Neural cell (in vitro differentiated cells): ENCODE data around the gene GOT1. TPM values are rescaled to one million over a fixed set of nuclear protein-coding genes. Genes with fewer than 3 reads are reported as not detected.

ENCODE experiments used
- H2AFZ ChIP-seq: fragments of 200-600, 300-800 bp; sonication (generic), shearing (Covaris generic); 2 replicates; pipeline ENCODE4 v1.6.0; 2014; ENCODE audit warnings: low read depth, mild to moderate bottlenecking, antibody characterized with exemption, low read length, moderate library complexity
- H3F3A ChIP-seq: fragments of 200-600 bp; shearing (Covaris generic); 2 replicates; pipeline ENCODE4 v1.6.1; 2016; ENCODE audit warnings: mild to moderate bottlenecking, moderate library complexity, mixed read lengths, antibody characterized with exemption, low read length; ENCODE audit not compliant: insufficient read depth, poor library complexity, severe bottlenecking
- H3K27ac ChIP-seq: fragments of 200-600, 300-800 bp; sonication (generic), shearing (Covaris generic); 2 replicates; pipeline ENCODE4 v1.5.1; 2014; ENCODE audit warnings: mild to moderate bottlenecking, low read length, moderate library complexity
- H3K27me3 ChIP-seq: fragments of 300-800, 200-600 bp; sonication (generic), shearing (Covaris generic); 2 replicates; pipeline ENCODE4 v1.6.0; 2014; ENCODE audit warnings: mild to moderate bottlenecking, low read depth, low read length, moderate library complexity; ENCODE audit not compliant: insufficient read depth
- H3K36me3 ChIP-seq: fragments of 300-800, 200-600 bp; sonication (generic), shearing (Covaris generic); 2 replicates; pipeline ENCODE4 v1.5.1; 2014; ENCODE audit warnings: mild to moderate bottlenecking, antibody characterized with exemption, low read length, moderate library complexity; ENCODE audit not compliant: insufficient read depth
- H3K4me2 ChIP-seq: fragments of 300-800, 200-600 bp; sonication (generic), shearing (Covaris generic); 2 replicates; pipeline ENCODE4 v1.6.0; 2014; ENCODE audit warnings: mild to moderate bottlenecking, low read length
- H3K4me3 ChIP-seq: fragments of 300-800, 200-600 bp; sonication (generic), shearing (Covaris generic); 2 replicates; pipeline ENCODE4 v1.5.1; 2014; ENCODE audit warnings: mild to moderate bottlenecking, low read length, moderate library complexity
- H3K79me2 ChIP-seq: fragments of 200-600 bp; shearing (Covaris generic); replicated peaks from 2 replicates; pipeline ENCODE4 v1.6.0; 2014; ENCODE audit warnings: mild to moderate bottlenecking, low read length, moderate library complexity; ENCODE audit not compliant: insufficient read depth
- H3K9ac ChIP-seq: fragments of 300-800, 200-600 bp; sonication (generic), shearing (Covaris generic); 2 replicates; pipeline ENCODE4 v1.6.1; 2016; ENCODE audit warnings: mild to moderate bottlenecking, low read length, mixed read lengths
- H3K9me2 ChIP-seq: fragments of 200-600 bp; shearing (Covaris generic); 2 replicates; pipeline ENCODE4 v1.6.1; 2016; ENCODE audit warnings: mild to moderate bottlenecking, low read length, mixed read lengths; ENCODE audit not compliant: insufficient read depth
- H3K9me3 ChIP-seq: fragments of 200-600, 300-800 bp; sonication (generic), shearing (Covaris generic); 2 replicates; pipeline ENCODE4 v1.6.1; 2016; ENCODE audit warnings: mild to moderate bottlenecking, mixed run types, low read length, moderate library complexity, mixed read lengths
- H4K20me1 ChIP-seq: fragments of 200-600 bp; shearing (Covaris generic); 2 replicates; pipeline ENCODE4 v1.6.1; 2016; ENCODE audit warnings: mild to moderate bottlenecking, mixed run types; ENCODE audit not compliant: insufficient read depth
- CTCF ChIP-seq: fragments of 450-650 bp; IDR thresholded peaks from 2 replicates; pipeline ENCODE4 v1.5.1; 2014; ENCODE audit warnings: antibody characterized with exemption, mild to moderate bottlenecking, moderate library complexity; ENCODE audit not compliant: poor library complexity, severe bottlenecking
- EP300 ChIP-seq: fragments of 450-650 bp; conservative IDR thresholded peaks from 2 replicates; pipeline ENCODE4 v1.6.1; 2014; ENCODE audit warnings: antibody characterized with exemption, mild to moderate bottlenecking, moderate library complexity; ENCODE audit not compliant: poor library complexity, severe bottlenecking
- EZH2 ChIP-seq: fragments of 200-600, 300-800 bp; shearing (Covaris generic), sonication (generic); IDR thresholded peaks from 2 replicates; pipeline ENCODE4 v1.6.1; 2014; ENCODE audit warnings: antibody characterized with exemption, low read length, borderline replicate concordance, mild to moderate bottlenecking; ENCODE audit not compliant: insufficient read depth, poor library complexity, severe bottlenecking
- MXI1 ChIP-seq: fragments of 450-650 bp; conservative IDR thresholded peaks from 2 replicates; pipeline ENCODE4 v1.6.1; 2014; ENCODE audit warnings: antibody characterized with exemption, mild to moderate bottlenecking; ENCODE audit not compliant: poor library complexity, severe bottlenecking
- POLR2AphosphoS5 ChIP-seq: IDR thresholded peaks from 2 replicates; pipeline ENCODE4 v1.6.1; 2012
- RAD21 ChIP-seq: fragments of 450-650 bp; conservative IDR thresholded peaks from 2 replicates; pipeline ENCODE4 v1.6.1; 2014; ENCODE audit warnings: antibody characterized with exemption, mild to moderate bottlenecking, moderate library complexity
- REST ChIP-seq: IDR thresholded peaks from 2 replicates; pipeline ENCODE4 v1.6.1; 2012; ENCODE audit warnings: borderline replicate concordance
- SMC3 ChIP-seq: fragments of 450-650 bp; conservative IDR thresholded peaks from 2 replicates; pipeline ENCODE4 v1.6.1; 2014; ENCODE audit warnings: antibody characterized with exemption, mild to moderate bottlenecking, moderate library complexity; ENCODE audit not compliant: poor library complexity
- TAF1 ChIP-seq: IDR thresholded peaks from 2 replicates; pipeline ENCODE4 v1.6.1; 2012; ENCODE audit warnings: low read depth
- polyA plus RNA-seq: library from polyadenylated mRNA; depleted of rRNA; stranded (reverse); fragments of >200 nt; gene quantifications from 2 replicates; pipeline ENCODE4 v1.2.3, GENCODE V29; 2014

GOT1 gene
- polyA plus RNA-seq, 1 donor from 2014 or later = 43.6 TPM

GRCh38 chr10:99366666-99367065 lies 63.8 kb downstream of the GOT1 start:
- Histone ChIP-seq H3K4me3 (no peak overlapping the region), H3K9me2 (no peaks in the 10 kb centered on the region), H3K36me3 (no peaks in the 10 kb centered on the region), H3K4me2 (no peak overlapping the region), H2AFZ (no peak overlapping the region), H3K9me3 (no peaks in the 10 kb centered on the region), H3F3A (no peaks in the 10 kb centered on the region), H3K79me2 (no peaks in the 10 kb centered on the region), H3K9ac (no peak overlapping the region), H3K27ac (no peak overlapping the region), H4K20me1 (no peaks in the 10 kb centered on the region), H3K27me3 (no peaks in the 10 kb centered on the region)
- TF ChIP-seq EZH2 (no peak), EP300 (no peak), RAD21 (no peak), MXI1 (no peak), REST (no peak), TAF1 (no peak), POLR2AphosphoS5 (no peak), CTCF (no peak), SMC3 (no peak)

GRCh38 chr10:99365736-99366135 lies 64.7 kb downstream of the GOT1 start:
- Histone ChIP-seq H3K36me3 (no peaks in the 10 kb centered on the region), H3K4me2 (no peak overlapping the region), H3F3A (no peaks in the 10 kb centered on the region), H4K20me1 (no peaks in the 10 kb centered on the region), H3K27ac (no peak overlapping the region), H3K79me2 (no peaks in the 10 kb centered on the region), H3K9me2 (no peaks in the 10 kb centered on the region), H2AFZ (no peak overlapping the region), H3K4me3 (no peak overlapping the region), H3K9me3 (no peaks in the 10 kb centered on the region), H3K9ac (no peak overlapping the region), H3K27me3 (no peaks in the 10 kb centered on the region)
- no peak for TF ChIP-seq SMC3

- Histone ChIP-seq H3K79me2 (no peaks in the 10 kb centered on the region), H4K20me1 (no peaks in the 10 kb centered on the region), H3K36me3 (no peaks in the 10 kb centered on the region), H3F3A (no peaks in the 10 kb centered on the region), H3K9me2 (no peaks in the 10 kb centered on the region), H3K4me3 (no peak overlapping the region), H3K27me3 (no peaks in the 10 kb centered on the region), H3K9ac (no peak overlapping the region), H3K9me3 (no peaks in the 10 kb centered on the region), H3K4me2 (no peak overlapping the region), H2AFZ (no peak overlapping the region), H3K27ac (no peak overlapping the region)
- TF ChIP-seq RAD21 = no peak
- no peak for TF ChIP-seq EZH2
- no peak for TF ChIP-seq EP300
- TF ChIP-seq MXI1 = no peak
- no peak for TF ChIP-seq POLR2AphosphoS5
- no peak for TF ChIP-seq SMC3
- no peak for TF ChIP-seq TAF1
- TF ChIP-seq REST = no peak
- TF ChIP-seq CTCF = no peak
These were observed 65.1 kb downstream of the GOT1 start for GRCh38 chr10:99365311-99365710.
